IMR-90 (cell line): Measurements from ENCODE around the gene EEPD1. TPM values are rescaled to one million over a fixed set of nuclear protein-coding genes. Genes with fewer than 3 reads are reported as not detected.

Source experiments
- ATAC-seq: fragments of 200-7000 bp; cut with Tn5 transposase; 2 replicates; pipeline ENCODE4 v1.9.1; 2020; ENCODE audit warnings: low read depth, mild to moderate bottlenecking, moderate library complexity
- BruUV-seq: library from RNA; stranded (reverse); fragments of 400-500 nt; replicated peaks from 2 replicates; lab custom pipeline; 2021; lab: Mats Ljungman, UMichigan
- CTCF ChIA-PET: fragments of 300-600 bp; formaldehyde crosslinking; extraction: SDS; loops from one replicate; lab custom pipeline; 2021; ENCODE audit warnings: antibody characterized with exemption; lab: Yijun Ruan, JAX
- POLR2A ChIA-PET: fragments of 300-600 bp; sonication (Branson Sonifier 250); formaldehyde crosslinking; loops from one replicate; lab custom pipeline; 2022; ENCODE audit warnings: antibody characterized with exemption; ENCODE audit not compliant: unreplicated experiment; lab: Charles Lee
- DNase-seq: peaks from one replicate; pipeline ENCODE4 v3.0.0; 2013
- H2AFZ ChIP-seq: replicated peaks from 2 replicates; pipeline ENCODE3; 2013; ENCODE audit warnings: low read length, mild to moderate bottlenecking; ENCODE audit not compliant: poor library complexity
- H2AK5ac ChIP-seq: 2 replicates; pipeline ENCODE4 v1.6.1; 2013; ENCODE audit warnings: low read depth, low read length, inconsistent platforms
- H2AK9ac ChIP-seq: replicated peaks from 2 replicates; pipeline ENCODE3; 2013; ENCODE audit warnings: mild to moderate bottlenecking, low read depth, low read length, moderate library complexity; ENCODE audit not compliant: poor library complexity
- H2BK120ac ChIP-seq: 2 replicates; pipeline ENCODE4 v1.6.1; 2013; ENCODE audit warnings: low read depth, low read length, inconsistent platforms
- H2BK15ac ChIP-seq: 3 replicates; pipeline ENCODE4 v1.6.1; 2013; ENCODE audit warnings: low read depth, low read length, inconsistent platforms
- H2BK20ac ChIP-seq: 2 replicates; pipeline ENCODE4 v1.6.1; 2013; ENCODE audit warnings: low read depth, mild to moderate bottlenecking, inconsistent platforms, low read length, moderate library complexity
- H2BK5ac ChIP-seq: 2 replicates; pipeline ENCODE4 v1.6.1; 2013; ENCODE audit warnings: mild to moderate bottlenecking, low read depth, low read length, inconsistent platforms; ENCODE audit not compliant: poor library complexity, severe bottlenecking
- H3K14ac ChIP-seq: replicated peaks from 2 replicates; pipeline ENCODE4 v1.6.1; 2013; ENCODE audit warnings: low read depth, low read length, inconsistent platforms
- H3K18ac ChIP-seq: 2 replicates; pipeline ENCODE4 v1.6.1; 2013; ENCODE audit warnings: low read depth, low read length, control low read depth
- H3K23ac ChIP-seq: 2 replicates; pipeline ENCODE4 v1.6.1; 2013; ENCODE audit warnings: low read depth, low read length, inconsistent platforms
- H3K27ac ChIP-seq: 2 replicates; pipeline ENCODE4 v1.5.1; 2013; ENCODE audit warnings: mild to moderate bottlenecking, control low read depth, low read length; ENCODE audit not compliant: insufficient read depth
- H3K27me3 ChIP-seq: 2 replicates; pipeline ENCODE4 v1.6.1; 2013; ENCODE audit warnings: low read length; ENCODE audit not compliant: control insufficient read depth, insufficient read depth
- H3K36me3 ChIP-seq: 2 replicates; pipeline ENCODE4 v1.6.1; 2013; ENCODE audit warnings: low read length, mixed read lengths; ENCODE audit not compliant: control insufficient read depth, insufficient read depth
- H3K4ac ChIP-seq: 2 replicates; pipeline ENCODE4 v1.6.1; 2013; ENCODE audit warnings: low read depth, low read length, inconsistent platforms
- H3K4me1 ChIP-seq: 2 replicates; pipeline ENCODE4 v1.6.1; 2013; ENCODE audit warnings: low read length, mixed read lengths; ENCODE audit not compliant: control insufficient read depth, insufficient read depth
- H3K4me2 ChIP-seq: 2 replicates; pipeline ENCODE4 v1.6.1; 2013; ENCODE audit warnings: low read depth, mild to moderate bottlenecking, control low read depth, low read length, moderate library complexity
- H3K4me3 ChIP-seq: 2 replicates; pipeline ENCODE4 v1.5.1; 2013; ENCODE audit warnings: low read depth, mild to moderate bottlenecking, control low read depth, low read length, moderate library complexity; ENCODE audit not compliant: insufficient read depth
- H3K56ac ChIP-seq: 2 replicates; pipeline ENCODE4 v1.6.1; 2013; ENCODE audit warnings: low read length, inconsistent platforms; ENCODE audit not compliant: insufficient read depth; ENCODE audit errors: extremely low read depth
- H3K79me1 ChIP-seq, 2 experiments: 2 replicates each; pipeline ENCODE4 v1.6.1; 2013; ENCODE audit warnings: low read length in 2 of 2, inconsistent platforms in 1 of 2, low read depth in 1 of 2
- H3K9ac ChIP-seq: 2 replicates; pipeline ENCODE4 v1.6.1; 2013; ENCODE audit warnings: low read depth, low read length, control low read depth
- H3K9me1 ChIP-seq: 2 replicates; pipeline ENCODE4 v1.6.1; 2013; ENCODE audit warnings: low read length, inconsistent platforms; ENCODE audit not compliant: insufficient read depth
- H3K9me3 ChIP-seq: 2 replicates; pipeline ENCODE4 v1.6.1; 2013; ENCODE audit warnings: low read length; ENCODE audit not compliant: control insufficient read depth, insufficient read depth
- H4K20me1 ChIP-seq: 2 replicates; pipeline ENCODE4 v1.6.1; 2013; ENCODE audit warnings: low read length, inconsistent platforms; ENCODE audit not compliant: insufficient read depth
- H4K5ac ChIP-seq: 2 replicates; pipeline ENCODE4 v1.6.1; 2013; ENCODE audit warnings: mild to moderate bottlenecking, low read depth, low read length, control low read depth
- H4K8ac ChIP-seq, 2 experiments: 2 replicates each; pipeline ENCODE4 v1.6.1; 2013; ENCODE audit warnings: low read depth in 2 of 2, low read length in 2 of 2, control low read depth in 1 of 2, inconsistent platforms in 1 of 2
- H4K91ac ChIP-seq: 2 replicates; pipeline ENCODE4 v1.6.1; 2013; ENCODE audit warnings: low read depth, low read length, inconsistent platforms; ENCODE audit not compliant: insufficient read depth
- BHLHE40 ChIP-seq: fragments of 150-350 bp; IDR thresholded peaks from 2 replicates; pipeline ENCODE4 v1.6.1; 2016; ENCODE audit warnings: mild to moderate bottlenecking, low read depth, low read length
- CEBPB ChIP-seq: IDR thresholded peaks from 2 replicates; pipeline ENCODE4 v1.6.1; 2012; ENCODE audit warnings: low read depth, low read length, improper control_type of control experiment
- CHD1 ChIP-seq: IDR thresholded peaks from 2 replicates; pipeline ENCODE4 v1.6.1; 2012; ENCODE audit warnings: low read depth, low read length, improper control_type of control experiment
- FOS ChIP-seq: fragments of 150-350 bp; IDR thresholded peaks from 2 replicates; pipeline ENCODE4 v1.6.1; 2016; ENCODE audit warnings: low read depth, low read length
- MAFK ChIP-seq: IDR thresholded peaks from 2 replicates; pipeline ENCODE4 v1.6.1; 2012; ENCODE audit warnings: low read depth, low read length, improper control_type of control experiment
- MAZ ChIP-seq: IDR thresholded peaks from 2 replicates; pipeline ENCODE4 v1.6.1; 2012; ENCODE audit warnings: low read depth, mild to moderate bottlenecking, low read length, improper control_type of control experiment, moderate library complexity, borderline replicate concordance
- MXI1 ChIP-seq: IDR thresholded peaks from 2 replicates; pipeline ENCODE4 v1.6.1; 2012; ENCODE audit warnings: low read depth, mild to moderate bottlenecking, low read length, moderate library complexity, borderline replicate concordance
- NFE2L2 ChIP-seq: fragments of 150-350 bp; IDR thresholded peaks from 2 replicates; pipeline ENCODE4 v1.6.1; 2016; ENCODE audit warnings: low read depth, mild to moderate bottlenecking, low read length
- POLR2A ChIP-seq: IDR thresholded peaks from 2 replicates; pipeline ENCODE4 v1.6.1; 2012; ENCODE audit warnings: mild to moderate bottlenecking, low read depth, low read length
- RAD21 ChIP-seq: IDR thresholded peaks from 2 replicates; pipeline ENCODE4 v1.6.1; 2012; ENCODE audit warnings: low read length, improper control_type of control experiment
- RCOR1 ChIP-seq: IDR thresholded peaks from 2 replicates; pipeline ENCODE4 v1.6.1; 2012; ENCODE audit warnings: mild to moderate bottlenecking, low read length, improper control_type of control experiment; ENCODE audit not compliant: insufficient replicate concordance
- RFX5 ChIP-seq: IDR thresholded peaks from 2 replicates; pipeline ENCODE4 v1.8.0; 2012; ENCODE audit warnings: low read depth, mild to moderate bottlenecking, low read length, moderate library complexity
- SMC3 ChIP-seq: fragments of 150-350 bp; IDR thresholded peaks from 2 replicates; pipeline ENCODE4 v1.6.1; 2016; ENCODE audit warnings: low read depth, mild to moderate bottlenecking, antibody characterized with exemption, low read length, moderate library complexity
- USF2 ChIP-seq: fragments of 150-350 bp; IDR thresholded peaks from 2 replicates; pipeline ENCODE4 v1.6.1; 2017; ENCODE audit warnings: mild to moderate bottlenecking, antibody characterized with exemption, low read length, low read depth
- WGBS, 2 experiments: methylation state at CpG; one replicate each; pipeline versions ENCODE4 v1.1.5 to v1.1.7; 2013; ENCODE audit warnings: missing lambda C conversion rate in 2 of 2; ENCODE audit not compliant: insufficient read length in 1 of 2; ENCODE audit errors: extremely low coverage in 2 of 2; 5-methylcytosine and 5-hydroxymethylcytosine counted together
- dilution Hi-C: fragments of 300-500 bp; cut with HindIII; formaldehyde crosslinking; loops from one replicate; pipeline ENCODE4 v1.14.3; 2018; ENCODE audit warnings: low sequenced_read_pairs; ENCODE audit not compliant: unreplicated experiment
- in situ Hi-C: fragments of 300-500 bp; cut with MboI; formaldehyde crosslinking; loops from 3 replicates; pipeline ENCODE4 v1.14.3; 2019; ENCODE audit warnings: low sequenced_read_pairs, inconsistent platforms, mixed read lengths
- intact Hi-C: fragments of 100-400 bp; cut with micrococcal nuclease; formaldehyde crosslinking; loops from 2 replicates; pipeline ENCODE4 v1.10.0; 2022
- polyA plus RNA-seq, 3 experiments: library from polyadenylated mRNA; depleted of rRNA; stranded (reverse); fragments of >200 nt; gene quantifications; 2 replicates each; pipeline ENCODE4 v1.2.3, GENCODE V29; 2012; ENCODE audit warnings: low replicate concordance in 1 of 3
- total RNA-seq: library from RNA; depleted of rRNA; stranded (reverse); fragments of >200 nt; gene quantifications from 2 replicates; pipeline ENCODE4 v1.2.3, GENCODE V29; 2012
- TF ChIP-seq, protein P1 (sequence below): conservative IDR thresholded peaks from 2 replicates; pipeline ENCODE4 v1.5.1; 2012; ENCODE audit warnings: mild to moderate bottlenecking, low read depth, low read length, improper control_type of control experiment
- TF ChIP-seq, protein P2 (sequence below): fragments of 150-350 bp; IDR thresholded peaks from 2 replicates; pipeline ENCODE4 v1.6.1; 2016; ENCODE audit warnings: low read depth, mild to moderate bottlenecking, low read length, moderate library complexity, borderline replicate concordance

EEPD1 gene
- total and polyA plus RNA-seq, 2 of the 4 experiments (the other 2 are of a cell fraction) = 7.3 to 15.2 TPM

DNA sequence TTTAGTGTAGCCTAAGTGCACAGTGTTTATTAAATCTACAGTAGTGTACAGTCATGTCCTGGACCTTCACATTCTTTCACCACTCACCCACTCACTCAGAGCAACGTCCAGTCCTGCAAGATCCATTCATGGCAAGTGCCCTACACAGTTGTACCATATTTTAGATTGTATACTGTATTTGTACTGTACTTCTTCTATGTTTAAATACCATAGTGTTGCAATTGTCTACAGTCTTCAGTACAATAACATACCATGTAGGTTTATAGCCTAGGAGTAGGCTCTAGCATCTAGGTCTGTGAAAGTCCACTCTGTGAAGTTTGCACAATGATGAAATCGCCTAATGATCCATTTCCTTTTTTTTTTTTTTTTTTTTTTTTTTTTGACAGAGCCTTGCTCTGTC is 12.0 kb downstream of the EEPD1 start:
- H3K18ac ChIP-seq = no peak overlapping the region
- peak; percentile 88 for DNase-seq
- in situ Hi-C loops = no loop called here

More for the DNA sequence above, 12.0 kb downstream of the EEPD1 start:
- H3K9me1 ChIP-seq = peaks cover 9% of the 10 kb centered on the region; the same call in 1 of the 2 replicates
- H3K9ac ChIP-seq = no peak overlapping the region
- no peak overlapping the region for H2AK5ac ChIP-seq
- H3K79me1 ChIP-seq = peaks cover 16 to 42% of the 10 kb centered on the region in 2 experiments
- H3K56ac ChIP-seq = no peak overlapping the region
- dilution Hi-C loops = no loop called here
- H2BK5ac ChIP-seq = peak overlapping the region; percentile 53
- H3K27me3 ChIP-seq = no peaks in the 10 kb centered on the region
- H4K5ac ChIP-seq = no peak overlapping the region
- no peaks in the 10 kb centered on the region for H4K20me1 ChIP-seq
- H3K4ac ChIP-seq = no peak overlapping the region
- H2BK15ac ChIP-seq = no peak overlapping the region
- H4K91ac ChIP-seq = no peak overlapping the region
- TF ChIP-seq MAFK (no peak), MAZ (no peak), RCOR1 (no peak), BHLHE40 (no peak), NFE2L2 (no peak), POLR2A (no peak), RAD21 (peak; percentile 8; the same call in 1 of the 2 replicates), RFX5 (no peak), MXI1 (no peak), SMC3 (no peak), CEBPB (peak; percentile 82), USF2 (no peak), CHD1 (no peak), FOS (0 out of 2 replicates have a peak, but pooled peaks have one; percentile 23)
- TF ChIP-seq, protein P1, sequence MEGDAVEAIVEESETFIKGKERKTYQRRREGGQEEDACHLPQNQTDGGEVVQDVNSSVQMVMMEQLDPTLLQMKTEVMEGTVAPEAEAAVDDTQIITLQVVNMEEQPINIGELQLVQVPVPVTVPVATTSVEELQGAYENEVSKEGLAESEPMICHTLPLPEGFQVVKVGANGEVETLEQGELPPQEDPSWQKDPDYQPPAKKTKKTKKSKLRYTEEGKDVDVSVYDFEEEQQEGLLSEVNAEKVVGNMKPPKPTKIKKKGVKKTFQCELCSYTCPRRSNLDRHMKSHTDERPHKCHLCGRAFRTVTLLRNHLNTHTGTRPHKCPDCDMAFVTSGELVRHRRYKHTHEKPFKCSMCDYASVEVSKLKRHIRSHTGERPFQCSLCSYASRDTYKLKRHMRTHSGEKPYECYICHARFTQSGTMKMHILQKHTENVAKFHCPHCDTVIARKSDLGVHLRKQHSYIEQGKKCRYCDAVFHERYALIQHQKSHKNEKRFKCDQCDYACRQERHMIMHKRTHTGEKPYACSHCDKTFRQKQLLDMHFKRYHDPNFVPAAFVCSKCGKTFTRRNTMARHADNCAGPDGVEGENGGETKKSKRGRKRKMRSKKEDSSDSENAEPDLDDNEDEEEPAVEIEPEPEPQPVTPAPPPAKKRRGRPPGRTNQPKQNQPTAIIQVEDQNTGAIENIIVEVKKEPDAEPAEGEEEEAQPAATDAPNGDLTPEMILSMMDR = no peak
- TF ChIP-seq, protein P2, sequence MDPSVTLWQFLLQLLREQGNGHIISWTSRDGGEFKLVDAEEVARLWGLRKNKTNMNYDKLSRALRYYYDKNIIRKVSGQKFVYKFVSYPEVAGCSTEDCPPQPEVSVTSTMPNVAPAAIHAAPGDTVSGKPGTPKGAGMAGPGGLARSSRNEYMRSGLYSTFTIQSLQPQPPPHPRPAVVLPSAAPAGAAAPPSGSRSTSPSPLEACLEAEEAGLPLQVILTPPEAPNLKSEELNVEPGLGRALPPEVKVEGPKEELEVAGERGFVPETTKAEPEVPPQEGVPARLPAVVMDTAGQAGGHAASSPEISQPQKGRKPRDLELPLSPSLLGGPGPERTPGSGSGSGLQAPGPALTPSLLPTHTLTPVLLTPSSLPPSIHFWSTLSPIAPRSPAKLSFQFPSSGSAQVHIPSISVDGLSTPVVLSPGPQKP = no peak
- no peaks in the 10 kb centered on the region for H3K9me3 ChIP-seq
- H2AK9ac ChIP-seq = no peak overlapping the region
- no peak overlapping the region for H3K14ac ChIP-seq
- no peak overlapping the region for H4K8ac ChIP-seq
- no peak overlapping the region for H3K27ac ChIP-seq
- no TSS peak for BruUV-seq
- H2BK20ac ChIP-seq = no peak overlapping the region
- H3K4me3 ChIP-seq = no peak overlapping the region
- no peak overlapping the region for H3K4me2 ChIP-seq
- no peaks in the 10 kb centered on the region; the same call in 1 of the 2 replicates for H3K36me3 ChIP-seq
- no CpG with 5 or more reads among the region's 2 CpGs for WGBS, 2 experiments
- ChIA-PET POLR2A (no interaction called here), CTCF (interaction anchor here (0.6 to 1.6 kb wide), 4 partner anchors 15 to 227 kb away, joined by 3 read pairs; no protein-coding TSS in a partner anchor)
- no peak overlapping the region for H2AFZ ChIP-seq
- peaks cover 2% of the 10 kb centered on the region; the same call in 1 of the 2 replicates for H3K4me1 ChIP-seq
- no peak overlapping the region for H2BK120ac ChIP-seq
- H3K23ac ChIP-seq = no peak overlapping the region
- intact Hi-C loops = no loop called here
- peak; percentile 99 for ATAC-seq
